HepG2 (cell line): ENCODE results near the gene MON1A. TPM values are rescaled to one million over a fixed set of nuclear protein-coding genes. Genes with fewer than 3 reads are reported as not detected.

Source experiments
- AKNA ChIP-seq: sonication (generic); formaldehyde crosslinking; IDR thresholded peaks from 2 replicates; pipeline ENCODE4 v1.4.0; 2020; ENCODE audit warnings: missing genetic modification reagents, borderline replicate concordance
- BRF2 ChIP-seq: sonication (generic); formaldehyde crosslinking; IDR thresholded peaks from 2 replicates; pipeline ENCODE4 v1.8.1; 2022; ENCODE audit warnings: mild to moderate bottlenecking, missing genetic modification reagents
- CBX5 ChIP-seq: sonication (generic); formaldehyde crosslinking; IDR thresholded peaks from 2 replicates; pipeline ENCODE4 v1.4.0; 2020; ENCODE audit warnings: missing genetic modification reagents, borderline replicate concordance
- CSRNP1 ChIP-seq: sonication (generic); formaldehyde crosslinking; IDR thresholded peaks from 2 replicates; pipeline ENCODE4 v1.8.1; 2023; ENCODE audit warnings: mild to moderate bottlenecking, missing genetic modification reagents
- E2F1 ChIP-seq: sonication (generic); formaldehyde crosslinking; IDR thresholded peaks from 2 replicates; pipeline ENCODE4 v1.5.0; 2020; ENCODE audit warnings: missing genetic modification reagents
- FOSL2 ChIP-seq: sonication (generic); formaldehyde crosslinking; IDR thresholded peaks from 2 replicates; pipeline ENCODE4 v1.4.0; 2020; ENCODE audit warnings: missing genetic modification reagents
- HMG20A ChIP-seq: IDR thresholded peaks from 2 replicates; pipeline ENCODE4 v1.6.1; 2016; ENCODE audit warnings: borderline replicate concordance
- KLF12 ChIP-seq: sonication (generic); formaldehyde crosslinking; IDR thresholded peaks from 2 replicates; pipeline ENCODE4 v1.4.0; 2020; ENCODE audit warnings: missing genetic modification reagents, borderline replicate concordance
- MATR3 ChIP-seq: sonication (generic); formaldehyde crosslinking; IDR thresholded peaks from 2 replicates; pipeline ENCODE4 v1.4.0; 2020; ENCODE audit warnings: missing genetic modification reagents
- NFYC ChIP-seq: IDR thresholded peaks from 2 replicates; pipeline ENCODE4 v1.6.1; 2016; ENCODE audit warnings: missing genetic modification reagents, missing compliant biosample characterization
- NR1H2 ChIP-seq: sonication (generic); formaldehyde crosslinking; IDR thresholded peaks from 2 replicates; pipeline ENCODE4 v1.8.1; 2022; ENCODE audit warnings: low read depth, missing genetic modification reagents, borderline replicate concordance
- PAWR ChIP-seq: sonication (generic); formaldehyde crosslinking; IDR thresholded peaks from 2 replicates; pipeline ENCODE4 v1.4.0; 2020; ENCODE audit warnings: missing genetic modification reagents, mild to moderate bottlenecking, borderline replicate concordance
- PTBP1 ChIP-seq: fragments of 200-400 bp; formaldehyde crosslinking; IDR thresholded peaks from 2 replicates; pipeline ENCODE4 v1.6.1; 2018; ENCODE audit warnings: low read length, low read depth; ENCODE audit not compliant: poor library complexity, severe bottlenecking
- RXRA ChIP-seq: sonication (generic); formaldehyde crosslinking; IDR thresholded peaks from 2 replicates; pipeline ENCODE4 v1.5.1; 2020; ENCODE audit warnings: missing genetic modification reagents
- SPEN ChIP-seq: sonication (generic); formaldehyde crosslinking; IDR thresholded peaks from 2 replicates; pipeline ENCODE4 v1.5.1; 2020; ENCODE audit warnings: low read depth, mild to moderate bottlenecking, missing genetic modification reagents
- ZC3H4 ChIP-seq: sonication (generic); formaldehyde crosslinking; IDR thresholded peaks from 2 replicates; pipeline ENCODE4 v1.4.0; 2020; ENCODE audit warnings: missing genetic modification reagents, borderline replicate concordance
- ZNF160 ChIP-seq: sonication (generic); formaldehyde crosslinking; IDR thresholded peaks from 2 replicates; pipeline ENCODE4 v1.8.0; 2022; ENCODE audit warnings: mild to moderate bottlenecking, inconsistent platforms, missing genetic modification reagents
- ZNF24 ChIP-seq: fragments of 450-650 bp; IDR thresholded peaks from 2 replicates; pipeline ENCODE4 v1.6.1; 2017; ENCODE audit warnings: antibody characterized with exemption, mild to moderate bottlenecking
- ZNF274 ChIP-seq: sonication (generic); formaldehyde crosslinking; IDR thresholded peaks from 2 replicates; pipeline ENCODE4 v1.5.1; 2020; ENCODE audit warnings: mild to moderate bottlenecking, missing genetic modification reagents
- ZNF614 ChIP-seq: IDR thresholded peaks from 2 replicates; pipeline ENCODE4 v1.6.1; 2018; ENCODE audit warnings: missing biosample characterization, missing genetic modification reagents, inconsistent platforms, borderline replicate concordance
- ZNF781 ChIP-seq: sonication (generic); formaldehyde crosslinking; IDR thresholded peaks from 2 replicates; pipeline ENCODE4 v1.5.1; 2020; ENCODE audit warnings: borderline replicate concordance, mild to moderate bottlenecking, missing genetic modification reagents; ENCODE audit errors: not compliant biosample characterization
- polyA plus RNA-seq, 8 experiments: library from polyadenylated mRNA; depleted of rRNA in 3 of 8; stranded (reverse) in 7 of 8; unstranded in 1 of 8; fragments of >200 nt; fragmentation: Illumina TruSeq in 4 of 8; extraction: Trizol in 4 of 8; gene quantifications; 2 replicates each; pipeline versions ENCODE4 v1.2.1 to v1.2.3, GENCODE V29; 2011 to 2016; ENCODE audit warnings: low read depth in 4 of 8, missing spikeins in 1 of 8, mixed read lengths in 1 of 8; ENCODE audit not compliant: insufficient read depth in 1 of 8
- total RNA-seq, 5 experiments: library from RNA; depleted of rRNA; stranded (reverse); fragments of >200 nt; fragmentation: Illumina TruSeq; extraction: Trizol; gene quantifications; 2 replicates each; pipeline ENCODE4 v1.2.3, GENCODE V29; 2016; ENCODE audit warnings: low read depth in 1 of 5

MON1A gene
- total and polyA plus RNA-seq, 2 of the 13 experiments (the other 11 are each of a cell fraction or from before 2014, with no cell fraction given), result 4.6 to 9.0 TPM

- TF ChIP-seq CSRNP1 (CRISPR knock-in tag) (peak; percentile 70), ZNF274 (CRISPR knock-in tag) (0 out of 2 replicates have a peak, but pooled peaks have one; percentile 54), KLF12 (CRISPR knock-in tag) (peak; percentile 71; the same call in 1 of the 2 replicates), ZNF614 (CRISPR knock-in tag) (no peak; the same call in 1 of the 2 replicates), HMG20A (no peak), ZNF781 (CRISPR knock-in tag) (no peak), BRF2 (CRISPR knock-in tag) (no peak), PTBP1 (peak; percentile 60), PAWR (CRISPR knock-in tag) (no peak), MATR3 (CRISPR knock-in tag) (no peak), AKNA (no peak), RXRA (CRISPR knock-in tag) (peak; percentile 85), ZC3H4 (CRISPR knock-in tag) (no peak), ZNF160 (CRISPR knock-in tag) (peak; percentile 67; the same call in 1 of the 2 replicates), FOSL2 (CRISPR knock-in tag) (0 out of 2 replicates have a peak, but pooled peaks have one; percentile 22), NR1H2 (CRISPR knock-in tag) (no peak), E2F1 (CRISPR knock-in tag) (peak; percentile 88), CBX5 (CRISPR knock-in tag) (0 out of 2 replicates have a peak, but pooled peaks have one; percentile 37), NFYC (CRISPR knock-in tag) (peak; percentile 96), SPEN (CRISPR knock-in tag) (peak; percentile 74), ZNF24 (no peak)
These were observed 10.5 kb upstream of the MON1A start, which contains the start of gene RBM6 (continued) for GRCh38 chr3:49939858-49940666.
